Spleen (tissue), 11 donors: ENCODE data around the gene ERLEC1. TPM values are rescaled to one million over a fixed set of nuclear protein-coding genes. Genes with fewer than 3 reads are reported as not detected.

ENCODE experiments used
- DNase-seq: peaks from one replicate; pipeline ENCODE4 v3.0.0-alpha.2; 2020
- H3K27ac ChIP-seq, 8 donors: fragments of 200-600 bp; sonication (generic) in 7 of 8; 1 replicate in 4 of 8; 2 replicates in 4 of 8; pipeline versions ENCODE4 v1.5.0 to v1.8.0; 2016 to 2021; ENCODE audit warnings: inconsistent platforms in 4 of 8, mild to moderate bottlenecking in 4 of 8, moderate library complexity in 1 of 8
- H3K27me3 ChIP-seq, 7 donors: fragments of 200-600 bp; sonication (generic) in 6 of 7; replicated peaks in 1 of 7; 1 replicate in 4 of 7; 2 replicates in 3 of 7; pipeline versions ENCODE4 v1.5.0 to v1.8.0; 2016 to 2021; ENCODE audit warnings: inconsistent platforms in 3 of 7, mild to moderate bottlenecking in 1 of 7
- H3K36me3 ChIP-seq, 6 donors: fragments of 200-600 bp; sonication (generic) in 5 of 6; 1 replicate in 4 of 6; 2 replicates in 2 of 6; pipeline versions ENCODE4 v1.5.0 to v1.8.0; 2016 to 2021; ENCODE audit warnings: inconsistent platforms in 2 of 6
- H3K4me1 ChIP-seq, 6 donors: fragments of 200-600 bp; sonication (generic) in 5 of 6; 1 replicate in 3 of 6; 2 replicates in 3 of 6; pipeline versions ENCODE4 v1.5.0 to v1.8.0; 2016 to 2021; ENCODE audit warnings: inconsistent platforms in 3 of 6
- H3K4me3 ChIP-seq, 8 donors: fragments of 200-600 bp; sonication (generic) in 7 of 8; 1 replicate in 4 of 8; 2 replicates in 4 of 8; pipeline versions ENCODE4 v1.5.0 to v1.8.0; 2016 to 2021; ENCODE audit warnings: inconsistent platforms in 4 of 8, mild to moderate bottlenecking in 4 of 8, moderate library complexity in 2 of 8
- H3K9me3 ChIP-seq, 8 donors: fragments of 200-600 bp; sonication (generic) in 7 of 8; 1 replicate in 4 of 8; 2 replicates in 4 of 8; pipeline versions ENCODE4 v1.5.0 to v1.8.0; 2016 to 2021; ENCODE audit warnings: inconsistent platforms in 4 of 8
- POLR2A ChIP-seq, 3 donors: fragments of 450-650 bp; IDR thresholded peaks; one replicate each; pipeline ENCODE4 v1.5.1; 2017; ENCODE audit warnings: antibody characterized with exemption in 3 of 3, mild to moderate bottlenecking in 1 of 3
- POLR2AphosphoS5 ChIP-seq, 3 donors: sonication (generic); formaldehyde crosslinking; IDR thresholded peaks; one replicate each; pipeline ENCODE4 v1.5.1; 2017; ENCODE audit warnings: antibody characterized with exemption in 3 of 3
- WGBS, 5 donors: extraction: QIAGEN DNeasy Blood & Tissue Kit in 3 of 5; methylation state at CpG; one replicate each; pipeline versions ENCODE4 v1.1.5 to v1.1.7; 2013 to 2018; 5-methylcytosine and 5-hydroxymethylcytosine counted together
- intact Hi-C: fragments of 100-400 bp; cut with DNase I; formaldehyde crosslinking; loops from one replicate; pipeline ENCODE4 v1.15.0; 2023; ENCODE audit warnings: low total_unique reads
- microRNA-seq, 3 donors: library from miRNA; unstranded; fragments of <30 nt; microRNA quantifications; one replicate each; pipeline versions ENCODE4 to v1.1.0, GENCODE V29; 2019 to 2020
- polyA plus RNA-seq, 3 donors: library from polyadenylated mRNA; stranded (reverse); fragments of 200-250 nt; gene quantifications; one replicate each; pipeline ENCODE4 v1.2.1, GENCODE V29; 2013
- small RNA-seq, 4 donors: library from RNA; depleted of rRNA; stranded (forward); fragments of <200 nt; gene quantifications; one replicate each; pipeline ENCODE3, GENCODE V24; 2016
- total RNA-seq, 7 donors: library from RNA; depleted of rRNA in 3 of 7; stranded (reverse); fragments of >200 nt in 3 of 7; fragmentation: NEBNext Ultra II Directional in 4 of 7; extraction: Animal tissue kit (Norgen Biotek cat#: 25700) in 4 of 7; gene quantifications; one replicate each; pipeline versions ENCODE4 v1.1.0 to v1.2.1, GENCODE V29; 2016 to 2021
- TF ChIP-seq, protein P1 (sequence below), 11 experiments: fragments of 200-600 bp in 7 of 11; fragments of 450-650 bp in 4 of 11; sonication (generic) in 4 of 11; IDR thresholded peaks in 8 of 11; conservative IDR thresholded peaks in 3 of 11; 1 replicate in 7 of 11; 2 replicates in 4 of 11; pipeline versions ENCODE4 v1.4.0 to v1.8.0; 2016 to 2021; ENCODE audit warnings: antibody characterized with exemption in 11 of 11, inconsistent platforms in 4 of 11, mild to moderate bottlenecking in 1 of 11
- donor health status: healthy with polysubstance abuse.
- donor health status: DM: no; HTN: no; CAD: no; lungs with moderate emphysema.
- donor health status: DM: no; HTN: no; CAD: no.
- donor health status: Bipolar disorder and iron deficiency.
- donor health status: healthy.
- donor health status: DM: no; HTN: no; CAD: no.
- donor health status: DM: yes; HTN: yes; CAD: no.

ERLEC1 gene
- total and polyA plus RNA-seq, 10 donors, result 12.7 to 56.4 (median 31.7) TPM

DNA sequence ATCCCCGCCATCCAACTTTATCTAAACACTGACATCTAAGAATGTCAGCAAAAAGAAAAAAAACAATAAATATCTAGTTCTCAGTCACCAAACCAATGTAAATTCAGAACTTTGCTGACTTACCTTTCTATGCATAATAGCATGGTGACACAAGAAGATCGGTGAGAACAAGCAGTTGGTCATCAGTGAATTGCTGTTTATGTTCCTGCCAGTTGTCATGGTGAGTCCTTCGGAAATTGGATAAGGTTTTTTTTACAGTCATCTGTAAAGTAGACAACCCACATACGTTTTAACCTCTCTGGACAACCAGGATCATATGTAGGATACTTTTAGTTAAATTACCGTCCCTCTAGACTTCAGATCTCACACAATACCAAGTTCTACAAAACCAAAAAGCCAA, 79.1 kb downstream of the ERLEC1 start:
- 92 to 97% (median 93%) methylated on average over 5 of the region's 5 CpGs for WGBS, 5 donors
- no peaks in the 10 kb centered on the region for H3K27me3 ChIP-seq
- H3K36me3 ChIP-seq, result peaks cover 0 to 87% (median 57%) of the 10 kb centered on the region in 6 donors
- peaks cover 0 to 6% (median 0%) of the 10 kb centered on the region in 6 donors for H3K4me1 ChIP-seq
- H3K9me3 ChIP-seq, result no peaks in the 10 kb centered on the region
- no peak overlapping the region for H3K27ac ChIP-seq
- intact Hi-C loops, result no loop called here
- TF ChIP-seq POLR2A (IDR thresholded peaks at IDR 0.05) (no peak), POLR2AphosphoS5 (IDR thresholded peaks at IDR 0.05) (no peak)
- TF ChIP-seq, protein P1, sequence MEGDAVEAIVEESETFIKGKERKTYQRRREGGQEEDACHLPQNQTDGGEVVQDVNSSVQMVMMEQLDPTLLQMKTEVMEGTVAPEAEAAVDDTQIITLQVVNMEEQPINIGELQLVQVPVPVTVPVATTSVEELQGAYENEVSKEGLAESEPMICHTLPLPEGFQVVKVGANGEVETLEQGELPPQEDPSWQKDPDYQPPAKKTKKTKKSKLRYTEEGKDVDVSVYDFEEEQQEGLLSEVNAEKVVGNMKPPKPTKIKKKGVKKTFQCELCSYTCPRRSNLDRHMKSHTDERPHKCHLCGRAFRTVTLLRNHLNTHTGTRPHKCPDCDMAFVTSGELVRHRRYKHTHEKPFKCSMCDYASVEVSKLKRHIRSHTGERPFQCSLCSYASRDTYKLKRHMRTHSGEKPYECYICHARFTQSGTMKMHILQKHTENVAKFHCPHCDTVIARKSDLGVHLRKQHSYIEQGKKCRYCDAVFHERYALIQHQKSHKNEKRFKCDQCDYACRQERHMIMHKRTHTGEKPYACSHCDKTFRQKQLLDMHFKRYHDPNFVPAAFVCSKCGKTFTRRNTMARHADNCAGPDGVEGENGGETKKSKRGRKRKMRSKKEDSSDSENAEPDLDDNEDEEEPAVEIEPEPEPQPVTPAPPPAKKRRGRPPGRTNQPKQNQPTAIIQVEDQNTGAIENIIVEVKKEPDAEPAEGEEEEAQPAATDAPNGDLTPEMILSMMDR (IDR thresholded peaks at IDR 0.05 in 8 of 11, conservative IDR thresholded peaks at IDR 0.05 in 3 of 11), result no peak
- no peak overlapping the region for H3K4me3 ChIP-seq
- DNase-seq, result no peak

DNA sequence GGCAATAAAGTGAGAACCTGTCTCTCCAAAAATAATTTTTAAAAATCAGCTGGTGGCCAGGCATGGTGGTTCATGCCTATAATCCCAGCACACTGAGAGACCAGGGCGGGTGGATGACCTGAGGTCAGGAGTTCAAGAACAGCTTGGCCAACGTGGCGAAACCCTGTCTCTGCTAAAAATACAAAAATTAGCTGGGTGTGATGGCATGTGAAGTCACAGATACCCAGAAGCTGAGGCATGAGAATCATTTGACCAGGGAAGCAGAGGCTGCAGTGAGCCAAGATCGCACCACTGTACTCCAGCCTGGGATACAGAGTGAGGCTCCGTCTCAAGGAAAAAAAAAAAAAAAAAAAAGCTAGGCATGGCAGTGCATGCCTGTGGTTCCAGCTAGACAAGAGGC, 80.3 kb downstream of the ERLEC1 start:
- H3K27me3 ChIP-seq, result no peaks in the 10 kb centered on the region
- H3K9me3 ChIP-seq, result no peaks in the 10 kb centered on the region
- H3K4me3 ChIP-seq, result no peak overlapping the region
- no peak for DNase-seq
- intact Hi-C loops, result no loop called here
- H3K36me3 ChIP-seq, result peaks cover 0 to 97% (median 66%) of the 10 kb centered on the region in 6 donors
- no peak overlapping the region for H3K27ac ChIP-seq
- WGBS, 5 donors, result 89 to 97% (median 93%) methylated on average over 5 of the region's 5 CpGs
- H3K4me1 ChIP-seq, result no peaks in the 10 kb centered on the region
- no peak for TF ChIP-seq POLR2A (IDR thresholded peaks at IDR 0.05)

DNA sequence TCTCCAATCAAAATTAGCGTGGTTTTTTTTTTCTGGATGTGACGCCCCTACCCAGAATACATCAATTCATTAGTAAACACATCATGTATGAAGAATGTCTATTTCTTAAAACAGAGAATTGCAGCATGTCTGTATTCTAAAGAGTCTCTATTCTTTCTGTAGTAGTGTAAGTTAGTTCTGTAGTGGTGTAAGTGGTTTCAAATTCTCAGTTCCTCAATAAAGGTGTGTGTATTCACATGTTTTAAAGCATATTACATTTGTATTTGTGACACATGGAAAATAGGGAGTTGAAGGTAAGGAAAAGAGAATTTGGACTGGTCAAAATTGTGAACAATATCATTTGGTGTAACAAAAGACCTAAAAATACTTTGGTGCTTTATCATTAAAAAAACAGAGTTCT, 80.9 kb downstream of the ERLEC1 start:
- no peak for TF ChIP-seq POLR2AphosphoS5 (IDR thresholded peaks at IDR 0.05)
- TF ChIP-seq POLR2A (IDR thresholded peaks at IDR 0.05), result no peak
- TF ChIP-seq, protein P1 (IDR thresholded peaks at IDR 0.05 in 8 of 11, conservative IDR thresholded peaks at IDR 0.05 in 3 of 11), result no peak
- 96 to 100% (median 99%) methylated on average over 2 of the region's 2 CpGs for WGBS, 5 donors
- intact Hi-C loops, result no loop called here

More for the DNA sequence above, 80.9 kb downstream of the ERLEC1 start:
- Histone ChIP-seq H3K36me3 (peaks cover 0 to 100% (median 66%) of the 10 kb centered on the region in 6 donors), H3K4me3 (no peak overlapping the region), H3K27ac (no peak overlapping the region), H3K9me3 (no peaks in the 10 kb centered on the region), H3K4me1 (no peaks in the 10 kb centered on the region), H3K27me3 (no peaks in the 10 kb centered on the region)
- no peak for DNase-seq

Small RNAs within 50 kb of the gene (microRNA-seq; reads per million reads assigned to microRNA genes)
- gene MIR3682, result 0 to 0.36 (median 0) reads per million in 3 donors

Small RNAs within 50 kb of the gene (small RNA-seq; reads per million reads assigned to genes)
- 0 to 0.12 (median 0) reads per million in 4 donors for gene MIR3682

Other genes with a start within 250 kb of the ERLEC1 start
- gene CHAC2, start 19.2 kb upstream of the ERLEC1 start, total RNA-seq, result 1 to 10 TPM; 2.7 to 9.5 (median 4.4) TPM
- gene CHAC2, start 19.2 kb upstream of the ERLEC1 start, polyA plus RNA-seq, result 1 to 10 TPM; 4.3 to 7.9 (median 7.4) TPM
- 10 to 100 TPM; 19.2 to 28.1 (median 21.9) TPM for gene ASB3, start 91 bp upstream of the ERLEC1 start, total RNA-seq
- gene ASB3, start 91 bp upstream of the ERLEC1 start, polyA plus RNA-seq, result 10 to 100 TPM in 1 of 3 donors, 1 to 10 TPM in 2; 7.7 to 13.6 (median 9.9) TPM
- gene GPR75, start 72.9 kb downstream of the ERLEC1 start, total RNA-seq, result 10 to 100 TPM in 1 of 7 donors, 1 to 10 TPM in 6; 3.0 to 10.9 (median 4.5) TPM
- gene GPR75, start 72.9 kb downstream of the ERLEC1 start, polyA plus RNA-seq, result under 1 TPM; 0.08 to 0.93 (median 0.43) TPM
- 10 to 100 TPM; 53.8 to 88.1 (median 73.6) TPM for gene PSME4, start 183.9 kb downstream of the ERLEC1 start, total RNA-seq
- gene PSME4, start 183.9 kb downstream of the ERLEC1 start, polyA plus RNA-seq, result 10 to 100 TPM; 34.1 to 47.5 (median 35.5) TPM